NCI-H1436 (cell line): ENCODE data around the gene IGSF22.
A peak's percentile ranks its signal among the peaks of the same experiment; 100 is the strongest.

Experiments used
- DNase-seq: peaks from one replicate; lab custom pipeline; 2025; lab: John Stamatoyannopoulos, UW

Gene IGSF22

DNA sequence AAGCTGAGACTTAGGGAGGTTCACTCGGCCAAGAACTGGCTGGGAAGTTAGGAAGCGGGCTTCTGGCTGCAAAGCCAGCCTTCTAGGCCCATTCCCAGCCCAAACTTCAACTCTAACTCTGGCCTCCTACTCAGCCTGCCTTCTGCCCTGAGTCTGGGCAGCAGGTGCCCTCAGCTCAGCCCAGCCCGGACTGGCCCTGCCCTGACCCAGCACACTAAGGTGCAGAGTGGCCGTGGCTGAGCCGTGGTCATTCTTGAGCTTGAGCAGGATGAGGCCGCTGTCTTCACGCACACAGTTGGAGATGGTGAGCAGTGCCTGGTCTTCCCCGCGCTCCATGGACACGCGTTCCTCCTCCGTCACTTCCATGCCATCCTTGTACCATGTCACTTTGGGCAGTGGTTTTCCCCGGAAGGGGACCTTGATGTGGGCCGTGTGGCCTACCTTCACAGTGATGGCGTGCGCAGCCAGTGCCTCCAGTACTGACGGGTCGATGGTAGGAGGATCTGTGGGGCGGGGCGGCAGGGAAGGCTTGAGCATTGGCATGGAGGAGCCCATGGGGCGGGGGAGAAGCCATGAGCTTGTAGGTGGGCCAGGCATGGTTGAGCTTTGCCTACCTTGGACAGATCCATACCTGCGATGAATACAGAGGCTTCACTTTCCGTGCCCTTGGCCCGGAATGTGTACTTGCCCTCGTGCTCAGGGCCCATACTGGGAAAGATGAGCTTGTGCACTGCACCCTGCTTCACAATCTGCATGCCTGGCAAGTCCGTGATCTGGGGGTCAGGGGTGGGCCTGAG is 12.1 kb downstream of the IGSF22 start:
- DNase-seq, result no peak

DNA sequence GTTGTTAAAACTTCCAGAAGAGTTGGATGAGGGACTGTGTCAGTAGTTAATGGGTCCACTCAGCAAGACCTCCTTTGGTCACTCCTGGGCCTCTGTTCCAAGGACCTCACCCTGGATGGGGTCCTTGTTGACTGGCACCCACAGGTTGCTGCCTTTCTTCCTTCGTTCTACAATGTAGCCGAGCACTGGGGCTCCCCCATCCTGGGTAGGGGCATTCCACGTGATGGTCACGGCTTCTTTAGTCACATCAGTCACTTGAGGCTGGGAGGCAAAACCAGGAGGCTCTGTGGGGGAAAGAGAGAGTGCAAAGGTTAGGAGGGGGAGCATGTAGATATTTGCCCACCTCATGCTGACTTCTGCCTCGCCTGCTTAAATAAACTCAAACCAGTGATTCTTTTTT is 15.4 kb downstream of the IGSF22 start:
- DNase-seq, result no peak

GRCh38 chr11:18709414-18709813 is 16.6 kb downstream of the IGSF22 start:
- no peak for DNase-seq

GRCh38 chr11:18707811-18708340 is 18.1 kb downstream of the IGSF22 start:
- no peak for DNase-seq

DNA sequence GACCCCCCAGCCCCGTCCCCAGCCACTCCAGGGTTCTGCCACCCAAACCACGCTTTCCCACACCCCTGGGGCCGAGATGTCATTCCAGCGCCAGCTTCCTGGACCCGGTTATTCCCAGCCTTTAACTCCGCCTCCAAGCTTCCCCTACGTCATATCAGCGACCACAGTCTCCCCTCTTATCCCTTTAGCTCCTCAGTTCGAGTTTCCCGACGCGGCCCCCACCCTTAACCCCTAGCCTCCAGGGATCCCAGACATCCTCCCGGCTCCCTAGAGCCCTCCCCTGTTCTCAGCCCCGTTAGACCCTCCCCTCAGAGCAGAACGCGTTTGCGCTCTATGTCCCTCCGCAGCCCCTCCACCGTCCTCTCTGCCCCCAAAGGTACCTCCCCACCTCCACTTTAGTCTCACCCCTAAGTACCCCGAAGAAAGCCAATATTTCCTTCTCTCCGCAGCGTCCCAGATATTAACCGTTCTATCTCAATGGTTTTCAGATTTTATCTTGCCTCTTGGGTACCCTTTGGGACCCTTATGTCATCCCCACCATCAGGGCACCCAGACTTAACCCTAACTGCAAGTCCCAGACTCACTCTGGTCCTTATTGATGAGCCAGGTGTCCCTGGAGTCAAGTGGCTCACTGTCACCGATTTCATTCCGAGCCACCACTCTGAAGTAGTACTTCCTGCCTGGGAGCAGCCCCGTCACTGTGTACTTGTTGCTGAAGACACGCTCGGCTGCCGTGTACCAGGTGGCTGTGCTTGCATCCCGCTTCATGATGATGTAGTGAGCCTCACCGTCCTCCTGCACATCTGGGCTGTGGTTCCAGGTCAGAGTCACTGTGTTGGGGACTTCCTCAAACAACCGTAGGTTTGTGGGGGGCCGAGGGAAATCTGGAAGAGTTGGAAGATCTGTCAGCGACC is 19.4 kb downstream of the IGSF22 start:
- DNase-seq, result no peak

- no peak for DNase-seq
These were observed 20.2 kb downstream of the IGSF22 start for GRCh38 chr11:18705651-18706281.

DNA sequence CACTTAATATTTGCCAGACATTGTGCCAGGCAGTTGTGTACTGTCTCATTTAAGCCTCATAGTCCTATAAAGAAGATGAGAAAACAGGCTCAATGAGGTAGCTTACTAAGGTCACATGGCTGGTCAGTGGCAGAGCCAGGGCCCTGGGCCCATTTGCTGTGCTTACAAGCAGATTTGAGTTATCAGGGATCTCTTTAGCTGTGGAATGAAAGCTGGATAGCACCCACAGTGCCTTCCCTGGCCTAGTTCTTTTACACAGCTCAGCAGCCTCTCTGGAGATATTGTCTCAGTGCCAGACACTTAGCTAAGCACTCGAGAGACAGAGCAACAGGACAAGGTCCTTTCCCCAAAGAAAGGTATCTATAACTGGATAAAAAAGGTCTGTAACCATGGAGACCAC is 21.3 kb downstream of the IGSF22 start:
- no peak for DNase-seq

DNA sequence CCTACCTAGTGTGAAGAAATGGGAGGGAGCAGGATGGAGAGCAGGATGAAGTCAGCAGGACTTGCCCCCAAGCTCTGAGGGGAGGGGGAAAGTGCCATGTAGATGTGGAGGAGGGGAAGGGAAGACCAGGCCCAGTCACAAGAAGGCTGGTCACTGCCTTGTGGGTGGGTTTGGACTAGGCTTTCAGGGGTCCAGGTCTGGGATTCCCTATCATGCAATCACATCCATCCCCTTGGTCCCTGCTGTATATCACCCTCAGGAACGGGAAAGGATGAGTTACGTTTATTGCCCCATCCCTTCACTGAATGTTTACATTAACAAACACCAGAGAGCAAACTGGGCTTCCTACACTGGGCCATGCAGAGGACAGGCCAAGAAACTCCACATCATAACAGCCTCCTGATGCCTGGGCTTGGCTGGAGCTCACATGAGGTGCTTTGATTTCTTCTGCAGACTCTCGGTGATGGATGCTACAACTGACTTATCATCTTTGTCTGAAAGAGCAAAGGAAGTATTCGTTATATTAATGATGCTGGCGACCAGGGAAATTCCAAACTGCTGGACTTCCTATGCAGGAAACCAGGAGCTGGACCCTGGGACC is 21.8 kb downstream of the IGSF22 start:
- DNase-seq, result no peak

- no peak for DNase-seq
These were observed 22.8 kb downstream of the IGSF22 start for GRCh38 chr11:18703001-18703763.

DNA sequence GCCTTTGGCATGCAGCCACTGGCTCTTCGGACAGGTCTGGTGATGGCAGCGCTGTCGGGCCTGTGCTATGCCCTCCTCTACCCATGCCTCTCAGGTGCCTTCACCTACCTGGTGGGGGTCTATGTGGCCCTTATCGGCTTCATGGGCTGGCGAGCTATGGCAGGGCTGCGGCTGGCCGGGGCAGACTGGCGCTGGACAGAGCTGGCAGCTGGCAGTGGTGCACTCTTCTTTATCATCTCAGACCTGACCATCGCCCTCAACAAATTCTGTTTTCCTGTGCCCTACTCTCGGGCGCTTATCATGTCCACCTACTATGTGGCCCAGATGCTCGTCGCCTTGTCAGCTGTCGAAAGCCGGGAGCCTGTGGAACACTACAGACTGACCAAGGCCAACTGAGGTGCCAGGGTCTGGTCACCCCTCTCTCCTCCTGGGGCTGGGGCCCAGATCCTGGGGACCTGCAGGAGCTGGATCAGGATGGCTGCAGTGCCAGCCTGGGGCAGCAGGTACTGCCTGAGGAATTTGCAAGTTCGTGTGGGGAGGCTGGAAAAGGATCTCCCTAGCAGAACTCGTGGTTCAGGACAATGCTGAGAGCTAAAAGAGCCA is 24.3 kb downstream of the IGSF22 start:
- no peak for DNase-seq

DNA sequence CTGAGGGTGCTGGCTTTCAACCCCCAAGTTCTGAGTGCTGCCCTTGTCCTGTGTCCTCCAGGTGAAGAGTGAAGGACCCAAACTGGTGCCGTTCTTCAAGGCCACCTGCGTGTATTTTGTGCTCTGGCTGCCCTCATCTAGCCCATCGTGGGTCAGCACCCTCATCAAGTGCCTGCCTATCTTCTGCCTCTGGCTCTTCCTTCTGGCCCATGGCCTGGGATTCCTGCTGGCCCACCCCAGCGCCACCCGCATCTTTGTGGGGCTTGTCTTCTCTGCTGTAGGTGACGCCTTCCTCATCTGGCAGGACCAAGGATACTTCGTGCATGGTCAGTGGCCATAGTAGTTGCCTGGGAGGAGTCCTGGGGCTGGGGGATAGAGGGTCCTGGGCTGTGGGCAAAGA is 25.1 kb downstream of the IGSF22 start:
- DNase-seq, result no peak

DNA sequence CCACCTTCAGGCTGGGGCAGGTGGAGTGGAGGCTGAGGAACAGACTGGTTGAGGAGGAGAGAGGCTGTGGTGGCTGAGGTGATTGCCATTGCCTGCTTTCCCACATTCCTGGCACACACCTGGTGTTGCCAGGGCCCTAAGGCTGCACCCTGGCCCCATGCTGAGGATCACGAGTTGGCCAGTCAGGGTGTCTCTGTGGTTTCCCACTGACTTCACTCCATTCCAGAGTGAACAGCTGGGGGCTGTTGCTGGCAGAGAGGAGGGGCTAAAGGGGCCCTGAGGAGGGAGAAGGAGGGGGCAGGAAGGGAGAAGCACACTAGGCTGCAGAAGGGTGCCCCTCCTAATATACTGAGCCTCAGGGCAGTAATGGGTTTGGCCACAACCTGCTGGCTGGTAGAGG is 25.6 kb downstream of the IGSF22 start:
- DNase-seq, result no peak

GRCh38 chr11:18699848-18700261 is 26.1 kb downstream of the IGSF22 start:
- DNase-seq, result no peak

GRCh38 chr11:18699269-18699596 is 26.8 kb downstream of the IGSF22 start:
- DNase-seq, result no peak

GRCh38 chr11:18698341-18699268 is 27.4 kb downstream of the IGSF22 start, which contains the start of gene TMEM86A:
TSS of gene TMEM86A (plus strand) at chr11:18698779. CDS start at chr11:18698887, 108 bp downstream.
- DNase-seq, result peak; percentile 83

- DNase-seq, result no peak
These were observed 28.4 kb downstream of the IGSF22 start for GRCh38 chr11:18697576-18697975.

DNA sequence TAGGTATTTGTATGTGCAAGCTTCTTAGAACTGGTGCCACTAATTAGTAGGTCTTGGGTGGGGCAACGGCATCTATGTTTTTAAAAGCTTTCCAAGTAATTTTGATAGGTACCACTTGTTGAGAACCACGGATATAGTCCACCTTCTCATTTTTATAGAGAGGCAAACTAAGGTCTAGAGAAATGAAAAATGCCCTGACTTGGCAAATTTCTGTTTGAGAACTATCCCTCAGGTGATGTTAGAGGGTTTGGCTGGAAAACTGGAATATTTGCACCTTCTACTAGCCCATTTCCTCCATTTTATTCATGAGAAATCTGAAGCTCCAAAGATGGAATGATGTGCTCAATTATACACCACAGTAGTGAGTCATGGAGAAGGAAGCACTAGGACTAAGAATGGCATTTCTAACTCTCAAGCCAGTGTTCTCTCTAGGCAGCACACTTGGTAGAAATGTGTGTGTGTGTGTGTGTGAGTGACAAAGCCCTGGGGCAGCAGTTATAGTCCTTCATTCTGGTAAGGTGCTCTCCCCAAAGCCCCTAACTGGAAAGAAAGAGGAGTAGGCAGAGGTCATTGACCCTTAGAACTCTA is 29.3 kb downstream of the IGSF22 start:
- no peak for DNase-seq

DNA sequence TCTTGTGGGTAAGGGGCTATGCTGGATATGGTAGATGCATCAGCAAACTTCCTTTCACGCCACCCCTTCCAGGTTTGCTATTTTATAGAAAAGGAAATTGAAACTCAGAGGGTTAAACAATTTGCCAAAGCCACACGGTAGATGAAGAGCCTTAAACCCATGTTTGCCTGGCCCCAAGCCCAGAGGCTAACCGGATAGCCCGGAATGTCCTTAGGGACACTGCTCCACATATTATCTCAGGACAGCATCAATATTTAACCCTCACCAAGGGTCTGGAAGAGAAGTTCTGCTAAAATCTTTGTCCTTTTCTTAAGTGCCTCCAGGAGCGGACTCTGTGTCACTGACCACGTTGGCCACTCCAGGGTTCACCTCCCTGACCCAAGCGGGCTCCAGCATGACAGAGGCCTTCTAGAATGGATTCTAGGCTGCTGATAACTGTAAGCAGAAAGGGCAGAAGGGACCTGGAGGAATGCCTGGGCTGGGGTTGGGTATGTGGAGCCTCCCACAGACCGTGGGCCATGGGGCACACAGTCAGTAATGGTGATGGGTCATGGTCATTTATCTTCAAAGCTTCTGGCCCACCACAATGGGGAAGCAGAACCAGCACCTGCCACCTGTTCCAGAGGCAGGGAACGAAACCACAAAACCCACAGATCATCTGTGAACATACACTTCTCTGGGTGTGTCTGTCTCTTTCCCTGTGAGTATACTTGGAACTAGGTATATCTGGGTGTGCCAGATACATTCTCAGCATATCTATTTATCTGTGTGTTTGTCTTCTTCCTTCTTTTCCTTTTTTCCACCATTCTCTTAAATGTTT is 32.8 kb downstream of the IGSF22 start:
- no peak for DNase-seq
